GM20000 (cell line): ENCODE data around the gene SLC13A4.
"Not testable (repeated sequence)": the region's sequence is repeated elsewhere in the genome, so short reads cannot be mapped to it uniquely, and the experiment has no call there.

Source experiments
- DNase-seq: peaks from one replicate; pipeline ENCODE4 v3.0.0; 2012; ENCODE audit warnings: low spot score
- TF ChIP-seq, protein P1 (sequence below): IDR thresholded peaks from 2 replicates; pipeline ENCODE4 v1.5.1; 2012; ENCODE audit warnings: mild to moderate bottlenecking, control low read depth; ENCODE audit errors: extremely low read depth, missing control alignments

SLC13A4 gene

DNA sequence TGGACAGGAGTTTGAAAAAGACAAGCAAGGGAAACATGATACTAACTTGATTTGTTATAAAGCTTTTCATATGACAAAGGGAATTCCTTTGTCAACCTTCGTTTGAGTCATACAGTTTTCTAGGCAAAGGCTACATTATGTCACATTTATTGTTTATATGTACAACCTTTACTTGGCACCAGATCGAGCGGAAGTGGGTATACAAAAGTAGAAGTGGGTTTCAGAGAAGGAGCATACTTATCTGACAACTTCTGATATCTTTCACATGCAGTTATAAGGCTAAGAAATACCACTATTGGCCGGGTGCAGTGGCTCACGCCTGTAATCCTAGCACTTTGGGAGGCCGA lies 54.7 kb downstream of the SLC13A4 start:
- TF ChIP-seq, protein P1, sequence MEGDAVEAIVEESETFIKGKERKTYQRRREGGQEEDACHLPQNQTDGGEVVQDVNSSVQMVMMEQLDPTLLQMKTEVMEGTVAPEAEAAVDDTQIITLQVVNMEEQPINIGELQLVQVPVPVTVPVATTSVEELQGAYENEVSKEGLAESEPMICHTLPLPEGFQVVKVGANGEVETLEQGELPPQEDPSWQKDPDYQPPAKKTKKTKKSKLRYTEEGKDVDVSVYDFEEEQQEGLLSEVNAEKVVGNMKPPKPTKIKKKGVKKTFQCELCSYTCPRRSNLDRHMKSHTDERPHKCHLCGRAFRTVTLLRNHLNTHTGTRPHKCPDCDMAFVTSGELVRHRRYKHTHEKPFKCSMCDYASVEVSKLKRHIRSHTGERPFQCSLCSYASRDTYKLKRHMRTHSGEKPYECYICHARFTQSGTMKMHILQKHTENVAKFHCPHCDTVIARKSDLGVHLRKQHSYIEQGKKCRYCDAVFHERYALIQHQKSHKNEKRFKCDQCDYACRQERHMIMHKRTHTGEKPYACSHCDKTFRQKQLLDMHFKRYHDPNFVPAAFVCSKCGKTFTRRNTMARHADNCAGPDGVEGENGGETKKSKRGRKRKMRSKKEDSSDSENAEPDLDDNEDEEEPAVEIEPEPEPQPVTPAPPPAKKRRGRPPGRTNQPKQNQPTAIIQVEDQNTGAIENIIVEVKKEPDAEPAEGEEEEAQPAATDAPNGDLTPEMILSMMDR: no peak
- DNase-seq: no peak

DNA sequence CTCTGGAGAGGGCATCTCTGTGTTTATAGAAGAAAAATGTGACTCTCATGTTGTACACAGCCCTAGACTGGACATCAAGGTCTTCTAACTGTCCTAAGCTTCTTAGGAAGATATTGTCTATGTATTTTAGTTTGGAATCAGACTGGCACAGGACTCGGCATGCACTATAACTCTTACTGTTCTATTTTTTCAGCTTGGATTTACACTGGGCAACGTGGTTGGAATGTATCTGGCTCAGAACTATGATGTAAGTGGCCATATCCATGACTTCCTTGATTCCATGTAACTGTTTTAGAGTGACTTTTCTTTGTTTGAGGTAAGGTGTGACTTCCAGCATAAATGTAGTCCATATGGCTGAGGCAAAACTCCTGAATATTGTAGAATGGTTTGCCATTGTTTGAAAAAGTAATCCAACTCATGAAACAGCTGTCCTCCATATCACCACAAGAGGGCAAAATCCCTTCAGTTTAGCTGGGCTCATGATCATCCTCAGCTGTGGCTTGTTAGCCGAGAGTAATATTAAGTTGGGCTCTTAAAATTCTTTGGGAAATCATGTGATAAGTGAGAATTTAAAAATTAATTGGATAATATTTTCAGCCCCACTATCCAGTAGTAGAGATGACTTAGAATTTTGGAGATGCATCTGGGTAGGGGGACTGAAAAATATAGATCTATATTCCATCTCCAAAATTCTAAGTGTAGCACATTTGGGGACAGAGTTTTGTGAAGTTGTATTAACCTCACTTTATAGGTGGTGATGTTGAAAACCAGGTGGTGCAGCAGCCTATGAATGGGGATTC lies 55.2 kb downstream of the SLC13A4 start:
- DNase-seq: peak; percentile 47
- TF ChIP-seq, protein P1: peak; percentile 73

DNA sequence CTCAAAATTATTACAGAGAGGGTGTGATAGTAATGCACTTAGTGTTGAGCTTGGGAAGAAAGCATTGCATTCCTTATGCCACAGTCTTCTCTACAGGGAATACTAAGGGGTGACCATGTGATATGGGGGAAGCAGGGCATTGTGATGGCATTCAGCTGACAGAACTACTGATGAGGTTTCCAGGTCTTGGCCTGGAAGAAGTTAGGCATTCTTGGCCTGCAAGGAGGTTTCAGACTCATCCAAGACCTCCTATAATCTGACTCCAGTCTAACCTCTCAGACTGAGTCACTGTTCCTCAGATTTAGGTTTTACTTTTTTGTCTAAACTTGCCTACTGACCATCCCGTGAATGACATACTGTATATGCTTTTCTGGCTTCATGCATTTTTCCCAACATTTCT lies 57.8 kb downstream of the SLC13A4 start:
- DNase-seq: no peak

DNA sequence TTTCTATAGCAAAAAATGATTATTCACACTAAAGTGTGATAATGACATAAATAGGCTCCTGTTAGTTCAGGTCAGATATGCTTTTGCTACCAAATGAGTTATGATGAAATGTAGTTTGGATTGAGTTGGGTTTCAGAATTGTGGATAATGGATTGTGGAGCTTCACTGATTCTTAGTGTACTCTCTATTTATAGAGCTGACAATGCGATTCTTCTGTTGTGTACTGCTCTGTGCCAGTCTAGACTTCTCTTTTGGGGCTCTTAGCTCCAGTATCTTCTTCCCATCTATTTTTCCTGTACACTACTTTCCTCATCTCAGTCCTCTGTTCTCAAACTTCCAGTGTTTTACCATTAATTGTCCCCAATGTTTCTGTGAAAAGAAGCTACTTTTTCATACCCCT lies 58.2 kb downstream of the SLC13A4 start:
- DNase-seq: no peak
- TF ChIP-seq, protein P1: no peak

More for the DNA sequence above, 57.8 kb downstream of the SLC13A4 start:
- TF ChIP-seq, protein P1: no peak

DNA sequence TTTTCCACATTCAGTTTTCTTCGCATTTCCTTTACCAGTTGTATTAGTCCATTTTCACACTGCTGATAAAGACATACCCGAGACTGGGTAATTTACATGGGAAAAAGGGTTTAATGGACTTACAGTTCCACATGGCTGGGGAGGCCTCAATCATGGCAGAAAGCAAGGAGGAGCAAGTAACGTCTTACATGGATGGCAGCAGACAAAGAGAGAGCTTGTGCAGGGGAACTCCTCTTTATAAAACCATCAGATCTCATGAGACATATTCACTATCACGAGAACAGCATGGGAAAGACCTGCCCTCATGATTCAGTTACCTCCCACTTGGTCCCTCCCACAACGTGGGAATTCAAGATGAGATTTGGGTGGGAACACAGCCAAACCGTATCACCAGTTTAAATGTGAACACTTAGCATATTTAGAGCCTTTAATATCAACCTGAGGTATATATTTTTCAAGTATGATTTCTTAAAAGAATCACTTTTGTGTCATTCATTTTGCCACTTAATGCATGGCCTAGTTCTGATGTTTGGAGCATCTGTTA lies 59.1 kb downstream of the SLC13A4 start:
- not testable (repeated sequence) for DNase-seq

DNA sequence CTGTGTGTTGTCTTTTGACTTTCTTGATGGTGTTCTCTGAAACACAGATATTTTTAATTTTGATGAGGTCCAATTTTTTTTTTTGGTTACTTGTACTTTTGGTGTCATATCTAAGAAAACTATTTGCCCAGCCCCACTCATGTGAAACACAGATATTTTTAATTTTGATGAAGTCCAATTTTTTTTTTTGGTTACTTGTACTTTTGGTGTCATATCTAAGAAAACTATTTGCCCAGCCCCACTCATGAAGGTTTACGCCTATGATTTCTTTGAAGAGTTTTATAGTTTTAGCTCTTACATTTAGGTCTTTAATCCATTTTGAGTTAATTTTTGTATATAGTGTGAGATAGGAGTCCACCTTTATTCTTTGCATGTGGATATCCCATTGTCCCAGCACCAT lies 60.4 kb downstream of the SLC13A4 start:
- not testable (repeated sequence) for DNase-seq

DNA sequence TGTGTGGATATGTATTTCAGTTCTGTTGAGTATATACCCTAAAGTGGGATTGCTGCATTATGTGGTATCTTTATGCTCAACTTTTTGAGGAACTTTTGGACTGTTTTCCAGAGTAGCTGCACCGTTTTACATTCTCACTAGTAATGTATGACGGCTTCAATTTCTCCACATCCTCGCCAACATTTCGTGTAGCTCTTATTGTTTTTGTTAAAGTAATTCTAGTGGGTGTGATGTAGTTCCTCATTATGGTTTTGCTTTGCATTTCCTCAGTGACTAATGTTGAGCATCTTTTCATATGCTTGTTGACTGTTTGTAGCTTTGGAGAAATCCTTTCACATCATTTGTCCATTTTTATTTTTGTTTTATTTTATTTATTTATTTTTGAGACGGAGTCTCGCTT lies 61.1 kb downstream of the SLC13A4 start:
- TF ChIP-seq, protein P1: no peak
- no peak for DNase-seq

DNA sequence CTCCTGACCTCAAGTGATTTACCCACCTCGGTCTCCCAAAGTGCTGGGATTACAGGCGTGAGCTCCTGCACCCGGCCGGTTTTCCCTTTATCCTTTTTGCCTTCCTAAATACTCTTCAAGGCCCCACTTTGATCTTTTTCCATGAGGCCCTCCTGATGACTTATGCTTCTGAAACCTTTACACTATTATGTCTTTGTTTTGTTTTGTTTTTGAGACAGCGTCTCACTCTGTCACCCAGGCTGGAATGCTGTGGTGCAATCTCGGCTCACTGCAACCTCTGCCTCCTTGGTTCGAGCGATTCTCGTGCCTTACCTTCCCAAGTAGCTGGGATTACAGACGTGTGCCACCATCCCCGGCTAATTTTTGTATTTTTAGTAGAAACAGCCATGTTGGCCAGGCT lies 61.8 kb downstream of the SLC13A4 start:
- TF ChIP-seq, protein P1: no peak
- DNase-seq: no peak
